ENCODE results near the gene CTSC. TPM values are rescaled to one million over a fixed set of nuclear protein-coding genes. Genes with fewer than 3 reads are reported as not detected.

The CTSC gene
- total and polyA plus RNA-seq, 9 of the 15 experiments (the other 6 are each of a cell fraction or from before 2014, with no cell fraction given), result 113 to 403 (median 187) TPM

DNA sequence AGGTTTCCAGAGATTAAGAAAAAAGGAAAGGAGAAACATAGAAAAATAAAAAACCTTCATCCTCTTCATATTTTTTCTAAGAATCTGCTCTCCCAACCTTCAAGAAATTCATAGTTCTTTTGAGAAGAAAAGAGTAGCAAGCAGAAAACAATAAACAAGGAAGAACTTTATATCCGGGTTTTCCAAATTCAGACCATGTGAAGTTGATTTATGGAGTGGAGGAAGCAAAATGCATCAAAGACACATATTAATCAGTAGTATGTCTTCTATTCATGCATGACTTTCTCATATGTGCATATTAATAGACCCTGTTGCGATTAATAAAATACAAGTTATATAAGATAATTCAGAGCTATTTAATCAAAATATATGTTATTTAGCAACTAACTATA lies 20.5 kb upstream of the CTSC start (continued):
- TF ChIP-seq, protein P1, sequence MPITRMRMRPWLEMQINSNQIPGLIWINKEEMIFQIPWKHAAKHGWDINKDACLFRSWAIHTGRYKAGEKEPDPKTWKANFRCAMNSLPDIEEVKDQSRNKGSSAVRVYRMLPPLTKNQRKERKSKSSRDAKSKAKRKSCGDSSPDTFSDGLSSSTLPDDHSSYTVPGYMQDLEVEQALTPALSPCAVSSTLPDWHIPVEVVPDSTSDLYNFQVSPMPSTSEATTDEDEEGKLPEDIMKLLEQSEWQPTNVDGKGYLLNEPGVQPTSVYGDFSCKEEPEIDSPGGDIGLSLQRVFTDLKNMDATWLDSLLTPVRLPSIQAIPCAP (CRISPR knock-in tag; IDR thresholded peaks at IDR 0.05; ENCODE audit: borderline replicate concordance), result no peak
- TF ChIP-seq EZH2 (IDR thresholded peaks at IDR 0.05; ENCODE audit: borderline replicate concordance, low read depth, low read length), result no peak
- TF ChIP-seq HMGN3 (IDR thresholded peaks at IDR 0.05; ENCODE audit: borderline replicate concordance, extremely low read depth, insufficient read length, low read depth, low read length), result no peak
- TF ChIP-seq, protein P2, sequence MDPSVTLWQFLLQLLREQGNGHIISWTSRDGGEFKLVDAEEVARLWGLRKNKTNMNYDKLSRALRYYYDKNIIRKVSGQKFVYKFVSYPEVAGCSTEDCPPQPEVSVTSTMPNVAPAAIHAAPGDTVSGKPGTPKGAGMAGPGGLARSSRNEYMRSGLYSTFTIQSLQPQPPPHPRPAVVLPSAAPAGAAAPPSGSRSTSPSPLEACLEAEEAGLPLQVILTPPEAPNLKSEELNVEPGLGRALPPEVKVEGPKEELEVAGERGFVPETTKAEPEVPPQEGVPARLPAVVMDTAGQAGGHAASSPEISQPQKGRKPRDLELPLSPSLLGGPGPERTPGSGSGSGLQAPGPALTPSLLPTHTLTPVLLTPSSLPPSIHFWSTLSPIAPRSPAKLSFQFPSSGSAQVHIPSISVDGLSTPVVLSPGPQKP (CRISPR knock-in tag; IDR thresholded peaks at IDR 0.05), result no peak
- TF ChIP-seq RHOXF2B (CRISPR knock-in tag; conservative IDR thresholded peaks at IDR 0.05), result no peak
- TF ChIP-seq, protein P3, sequence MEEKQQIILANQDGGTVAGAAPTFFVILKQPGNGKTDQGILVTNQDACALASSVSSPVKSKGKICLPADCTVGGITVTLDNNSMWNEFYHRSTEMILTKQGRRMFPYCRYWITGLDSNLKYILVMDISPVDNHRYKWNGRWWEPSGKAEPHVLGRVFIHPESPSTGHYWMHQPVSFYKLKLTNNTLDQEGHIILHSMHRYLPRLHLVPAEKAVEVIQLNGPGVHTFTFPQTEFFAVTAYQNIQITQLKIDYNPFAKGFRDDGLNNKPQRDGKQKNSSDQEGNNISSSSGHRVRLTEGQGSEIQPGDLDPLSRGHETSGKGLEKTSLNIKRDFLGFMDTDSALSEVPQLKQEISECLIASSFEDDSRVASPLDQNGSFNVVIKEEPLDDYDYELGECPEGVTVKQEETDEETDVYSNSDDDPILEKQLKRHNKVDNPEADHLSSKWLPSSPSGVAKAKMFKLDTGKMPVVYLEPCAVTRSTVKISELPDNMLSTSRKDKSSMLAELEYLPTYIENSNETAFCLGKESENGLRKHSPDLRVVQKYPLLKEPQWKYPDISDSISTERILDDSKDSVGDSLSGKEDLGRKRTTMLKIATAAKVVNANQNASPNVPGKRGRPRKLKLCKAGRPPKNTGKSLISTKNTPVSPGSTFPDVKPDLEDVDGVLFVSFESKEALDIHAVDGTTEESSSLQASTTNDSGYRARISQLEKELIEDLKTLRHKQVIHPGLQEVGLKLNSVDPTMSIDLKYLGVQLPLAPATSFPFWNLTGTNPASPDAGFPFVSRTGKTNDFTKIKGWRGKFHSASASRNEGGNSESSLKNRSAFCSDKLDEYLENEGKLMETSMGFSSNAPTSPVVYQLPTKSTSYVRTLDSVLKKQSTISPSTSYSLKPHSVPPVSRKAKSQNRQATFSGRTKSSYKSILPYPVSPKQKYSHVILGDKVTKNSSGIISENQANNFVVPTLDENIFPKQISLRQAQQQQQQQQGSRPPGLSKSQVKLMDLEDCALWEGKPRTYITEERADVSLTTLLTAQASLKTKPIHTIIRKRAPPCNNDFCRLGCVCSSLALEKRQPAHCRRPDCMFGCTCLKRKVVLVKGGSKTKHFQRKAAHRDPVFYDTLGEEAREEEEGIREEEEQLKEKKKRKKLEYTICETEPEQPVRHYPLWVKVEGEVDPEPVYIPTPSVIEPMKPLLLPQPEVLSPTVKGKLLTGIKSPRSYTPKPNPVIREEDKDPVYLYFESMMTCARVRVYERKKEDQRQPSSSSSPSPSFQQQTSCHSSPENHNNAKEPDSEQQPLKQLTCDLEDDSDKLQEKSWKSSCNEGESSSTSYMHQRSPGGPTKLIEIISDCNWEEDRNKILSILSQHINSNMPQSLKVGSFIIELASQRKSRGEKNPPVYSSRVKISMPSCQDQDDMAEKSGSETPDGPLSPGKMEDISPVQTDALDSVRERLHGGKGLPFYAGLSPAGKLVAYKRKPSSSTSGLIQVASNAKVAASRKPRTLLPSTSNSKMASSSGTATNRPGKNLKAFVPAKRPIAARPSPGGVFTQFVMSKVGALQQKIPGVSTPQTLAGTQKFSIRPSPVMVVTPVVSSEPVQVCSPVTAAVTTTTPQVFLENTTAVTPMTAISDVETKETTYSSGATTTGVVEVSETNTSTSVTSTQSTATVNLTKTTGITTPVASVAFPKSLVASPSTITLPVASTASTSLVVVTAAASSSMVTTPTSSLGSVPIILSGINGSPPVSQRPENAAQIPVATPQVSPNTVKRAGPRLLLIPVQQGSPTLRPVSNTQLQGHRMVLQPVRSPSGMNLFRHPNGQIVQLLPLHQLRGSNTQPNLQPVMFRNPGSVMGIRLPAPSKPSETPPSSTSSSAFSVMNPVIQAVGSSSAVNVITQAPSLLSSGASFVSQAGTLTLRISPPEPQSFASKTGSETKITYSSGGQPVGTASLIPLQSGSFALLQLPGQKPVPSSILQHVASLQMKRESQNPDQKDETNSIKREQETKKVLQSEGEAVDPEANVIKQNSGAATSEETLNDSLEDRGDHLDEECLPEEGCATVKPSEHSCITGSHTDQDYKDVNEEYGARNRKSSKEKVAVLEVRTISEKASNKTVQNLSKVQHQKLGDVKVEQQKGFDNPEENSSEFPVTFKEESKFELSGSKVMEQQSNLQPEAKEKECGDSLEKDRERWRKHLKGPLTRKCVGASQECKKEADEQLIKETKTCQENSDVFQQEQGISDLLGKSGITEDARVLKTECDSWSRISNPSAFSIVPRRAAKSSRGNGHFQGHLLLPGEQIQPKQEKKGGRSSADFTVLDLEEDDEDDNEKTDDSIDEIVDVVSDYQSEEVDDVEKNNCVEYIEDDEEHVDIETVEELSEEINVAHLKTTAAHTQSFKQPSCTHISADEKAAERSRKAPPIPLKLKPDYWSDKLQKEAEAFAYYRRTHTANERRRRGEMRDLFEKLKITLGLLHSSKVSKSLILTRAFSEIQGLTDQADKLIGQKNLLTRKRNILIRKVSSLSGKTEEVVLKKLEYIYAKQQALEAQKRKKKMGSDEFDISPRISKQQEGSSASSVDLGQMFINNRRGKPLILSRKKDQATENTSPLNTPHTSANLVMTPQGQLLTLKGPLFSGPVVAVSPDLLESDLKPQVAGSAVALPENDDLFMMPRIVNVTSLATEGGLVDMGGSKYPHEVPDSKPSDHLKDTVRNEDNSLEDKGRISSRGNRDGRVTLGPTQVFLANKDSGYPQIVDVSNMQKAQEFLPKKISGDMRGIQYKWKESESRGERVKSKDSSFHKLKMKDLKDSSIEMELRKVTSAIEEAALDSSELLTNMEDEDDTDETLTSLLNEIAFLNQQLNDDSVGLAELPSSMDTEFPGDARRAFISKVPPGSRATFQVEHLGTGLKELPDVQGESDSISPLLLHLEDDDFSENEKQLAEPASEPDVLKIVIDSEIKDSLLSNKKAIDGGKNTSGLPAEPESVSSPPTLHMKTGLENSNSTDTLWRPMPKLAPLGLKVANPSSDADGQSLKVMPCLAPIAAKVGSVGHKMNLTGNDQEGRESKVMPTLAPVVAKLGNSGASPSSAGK (IDR thresholded peaks at IDR 0.05), result 0 out of 2 replicates have a peak, but pooled peaks have one; percentile 4
- no peak for TF ChIP-seq GABPA (tag; conservative IDR thresholded peaks at IDR 0.05; ENCODE audit: low read depth)
- TF ChIP-seq, protein P4, sequence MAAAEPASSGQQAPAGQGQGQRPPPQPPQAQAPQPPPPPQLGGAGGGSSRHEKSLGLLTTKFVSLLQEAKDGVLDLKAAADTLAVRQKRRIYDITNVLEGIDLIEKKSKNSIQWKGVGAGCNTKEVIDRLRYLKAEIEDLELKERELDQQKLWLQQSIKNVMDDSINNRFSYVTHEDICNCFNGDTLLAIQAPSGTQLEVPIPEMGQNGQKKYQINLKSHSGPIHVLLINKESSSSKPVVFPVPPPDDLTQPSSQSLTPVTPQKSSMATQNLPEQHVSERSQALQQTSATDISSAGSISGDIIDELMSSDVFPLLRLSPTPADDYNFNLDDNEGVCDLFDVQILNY (CRISPR knock-in tag; IDR thresholded peaks at IDR 0.05), result no peak
- TF ChIP-seq RNF2 (IDR thresholded peaks at IDR 0.05), result no peak

Data from K562 (cell line).